ENCODE measurements around the gene CDH22.

- TF ChIP-seq EP300 (IDR thresholded peaks at IDR 0.05; ENCODE audit: borderline replicate concordance) = no peak
- TF ChIP-seq RAD21 (IDR thresholded peaks at IDR 0.05; ENCODE audit: low read depth) = no peak
- TF ChIP-seq YY1 (IDR thresholded peaks at IDR 0.05; ENCODE audit: low read depth) = no peak
- TF ChIP-seq CREB1 (IDR thresholded peaks at IDR 0.05; ENCODE audit: low read depth) = no peak
- no peak for TF ChIP-seq REST (IDR thresholded peaks at IDR 0.05; ENCODE audit: low read depth)
- no peak for TF ChIP-seq CEBPB (IDR thresholded peaks at IDR 0.05)
- TF ChIP-seq TCF12 (IDR thresholded peaks at IDR 0.05; ENCODE audit: low read depth) = no peak
- no peak for TF ChIP-seq TEAD4 (IDR thresholded peaks at IDR 0.05)
These were observed 85.7 kb downstream of the CDH22 start for GRCh38 chr20:46222521-46223007.
